Endothelial cell of umbilical vein (primary cell): ENCODE data around the gene OPN1SW. TPM values are rescaled to one million over a fixed set of nuclear protein-coding genes. Genes with fewer than 3 reads are reported as not detected.

Experiments used
- BruUV-seq: library from RNA; stranded (reverse); fragments of 400-500 nt; replicated peaks from 2 replicates; lab custom pipeline; 2021; lab: Mats Ljungman, UMichigan
- CTCF ChIA-PET: fragments of 300-600, 350-600 bp; sonication (Branson Sonifier 250); formaldehyde crosslinking; loops from one replicate; lab custom pipeline; 2021; ENCODE audit warnings: antibody characterized with exemption, inconsistent platforms; lab: Charles Lee
- POLR2A ChIA-PET: fragments of 300-600, 350-600 bp; sonication (Branson Sonifier 250); formaldehyde crosslinking; loops from one replicate; lab custom pipeline; 2021; ENCODE audit warnings: antibody characterized with exemption, inconsistent platforms; lab: Charles Lee
- DNase-seq: peaks from one replicate; pipeline ENCODE4 v3.0.0-alpha.2; 2011; ENCODE audit warnings: low read depth, low spot score
- FAIRE-seq: peaks from 2 replicates; lab custom pipeline; 2011; peaks lifted over from hg19 to GRCh38; lab: Jason Lieb, UNC
- H2AFZ ChIP-seq: 2 replicates; pipeline ENCODE4 v1.6.0; 2012; ENCODE audit warnings: low read depth, low read length, control low read depth, inconsistent platforms
- H3K27ac ChIP-seq: 2 replicates; pipeline ENCODE4 v1.5.1; 2011; ENCODE audit warnings: low read depth, mild to moderate bottlenecking, control low read depth, low read length, moderate library complexity; ENCODE audit not compliant: insufficient read depth
- H3K27me3 ChIP-seq, 2 experiments: 2 replicates each; pipeline versions ENCODE4 v1.6.0 to v1.6.1; 2011; ENCODE audit warnings: low read length in 2 of 2, mixed read lengths in 1 of 2; ENCODE audit not compliant: control insufficient read depth in 2 of 2, insufficient read depth in 2 of 2
- H3K36me3 ChIP-seq, 2 experiments: 2 replicates in 1 of 2; 3 replicates in 1 of 2; pipeline ENCODE4 v1.5.1; 2011; ENCODE audit warnings: low read length in 2 of 2, mild to moderate bottlenecking in 1 of 2, moderate library complexity in 1 of 2; ENCODE audit not compliant: control insufficient read depth in 2 of 2, insufficient read depth in 2 of 2; ENCODE audit errors: extremely low read depth in 1 of 2
- H3K4me1 ChIP-seq: 3 replicates; pipeline ENCODE4 v1.5.1; 2011; ENCODE audit warnings: mild to moderate bottlenecking, low read length; ENCODE audit not compliant: control insufficient read depth, insufficient read depth; ENCODE audit errors: extremely low read depth
- H3K4me2 ChIP-seq: 2 replicates; pipeline ENCODE4 v1.6.1; 2011; ENCODE audit warnings: low read length, control low read depth, mixed read lengths; ENCODE audit not compliant: insufficient read depth
- H3K4me3 ChIP-seq, 3 experiments: fragments of 200-600 bp in 1 of 3; sonication (generic), shearing (Covaris generic) in 1 of 3; replicated peaks in 1 of 3; 2 replicates each; pipeline ENCODE4 v1.5.1; 2011 to 2016; ENCODE audit warnings: control low read depth in 3 of 3, low read length in 3 of 3, mild to moderate bottlenecking in 2 of 3, inconsistent platforms in 1 of 3, low read depth in 1 of 3, moderate library complexity in 1 of 3; ENCODE audit not compliant: insufficient read depth in 1 of 3
- H3K79me2 ChIP-seq: 2 replicates; pipeline ENCODE4 v1.6.0; 2012; ENCODE audit warnings: low read length, inconsistent platforms; ENCODE audit not compliant: control insufficient read depth, insufficient read depth
- H3K9ac ChIP-seq: replicated peaks from 2 replicates; pipeline ENCODE3; 2011; ENCODE audit warnings: low read length, control low read depth; ENCODE audit not compliant: insufficient read depth; ENCODE audit errors: extremely low read depth
- H3K9me1 ChIP-seq: replicated peaks from 3 replicates; pipeline ENCODE4 v1.6.0; 2011; ENCODE audit warnings: mild to moderate bottlenecking, low read length; ENCODE audit not compliant: control insufficient read depth, insufficient read depth; ENCODE audit errors: extremely low read depth
- H3K9me3 ChIP-seq: replicated peaks from 2 replicates; pipeline ENCODE4 v1.5.1; 2012; ENCODE audit warnings: low read length, inconsistent platforms; ENCODE audit not compliant: control insufficient read depth, insufficient read depth
- H4K20me1 ChIP-seq: replicated peaks from 2 replicates; pipeline ENCODE3; 2011; ENCODE audit warnings: mild to moderate bottlenecking, low read length; ENCODE audit not compliant: control insufficient read depth, insufficient read depth; ENCODE audit errors: extremely low read depth
- CTCF ChIP-seq, 2 donors: IDR thresholded peaks; 1 replicate in 1 of 2; 2 replicates in 1 of 2; pipeline ENCODE4 v1.5.1; 2011; ENCODE audit warnings: low read length in 2 of 2, mild to moderate bottlenecking in 2 of 2, moderate library complexity in 2 of 2, control low read depth in 1 of 2, inconsistent platforms in 1 of 2, low read depth in 1 of 2; ENCODE audit not compliant: insufficient read depth in 1 of 2; ENCODE audit errors: extremely low read depth in 1 of 2
- EZH2 ChIP-seq: IDR thresholded peaks from 2 replicates; pipeline ENCODE4 v1.6.1; 2012; ENCODE audit warnings: borderline replicate concordance, low read depth, mild to moderate bottlenecking, moderate library complexity, low read length, inconsistent platforms; ENCODE audit not compliant: severe bottlenecking
- FOS ChIP-seq: IDR thresholded peaks from 2 replicates; pipeline ENCODE4 v1.6.1; 2011; ENCODE audit warnings: mild to moderate bottlenecking, low read length, moderate library complexity, borderline replicate concordance; ENCODE audit not compliant: insufficient read depth
- GATA2 ChIP-seq: IDR thresholded peaks from 2 replicates; pipeline ENCODE4 v1.7.0; 2011; ENCODE audit warnings: low read depth, mild to moderate bottlenecking, moderate library complexity, mixed read lengths, low read length; ENCODE audit not compliant: insufficient read length, insufficient read depth
- JUN ChIP-seq: IDR thresholded peaks from 2 replicates; pipeline ENCODE4 v1.6.1; 2011; ENCODE audit warnings: borderline replicate concordance, low read depth; ENCODE audit not compliant: insufficient read length, insufficient read depth
- MYC ChIP-seq: IDR thresholded peaks from one replicate; pipeline ENCODE4 v1.6.1; 2011; ENCODE audit warnings: mild to moderate bottlenecking, low read depth, low read length
- POLR2A ChIP-seq: IDR thresholded peaks from 2 replicates; pipeline ENCODE4 v1.6.1; 2012; ENCODE audit warnings: low read depth, mild to moderate bottlenecking, control low read depth, low read length
- POLR2AphosphoS5 ChIP-seq: IDR thresholded peaks from 2 replicates; pipeline ENCODE4 v1.6.1; 2012; ENCODE audit warnings: low read depth, mild to moderate bottlenecking, control low read depth, low read length, moderate library complexity; ENCODE audit not compliant: insufficient read depth
- dilution Hi-C: fragments of 300-500 bp; cut with MboI; formaldehyde crosslinking; loops from one replicate; pipeline ENCODE4 v1.15.0; 2019; ENCODE audit warnings: low sequenced_read_pairs; ENCODE audit not compliant: extremely low pct_ligation_motif_present
- intact Hi-C: fragments of 100-400 bp; cut with micrococcal nuclease; formaldehyde crosslinking; loops from one replicate; pipeline ENCODE4 v1.10.0; 2022
- polyA plus RNA-seq, 4 experiments: library from polyadenylated mRNA; depleted of rRNA in 3 of 4; stranded (reverse) in 3 of 4; unstranded in 1 of 4; fragments of >200 nt; gene quantifications; 2 replicates each; pipeline versions ENCODE4 v1.2.1 to v1.2.3, GENCODE V29; 2011 to 2012; ENCODE audit warnings: missing spikeins in 1 of 4
- total RNA-seq: library from RNA; stranded (reverse); gene quantifications from 2 replicates; pipeline ENCODE4 v1.2.3, GENCODE V29; 2021
- TF ChIP-seq, protein P1 (sequence below): IDR thresholded peaks from 2 replicates; pipeline ENCODE4 v1.6.1; 2011; ENCODE audit not compliant: insufficient read depth, insufficient read length

Gene OPN1SW
- total and polyA plus RNA-seq, 2 donors (not counting 3 experiments of a cell fraction or from before 2014, with no cell fraction given), result not detected

- DNase-seq (no peak), FAIRE-seq (no peak)
- BruUV-seq, result no TSS peak
- no peak overlapping the region for H3K27ac ChIP-seq
- no peaks in the 10 kb centered on the region for H4K20me1 ChIP-seq
- ChIA-PET POLR2A (interaction anchor here (1.6 kb wide), 1 partner anchor 12 kb away, joined by 4 read pairs; the partner anchor contains the start of gene CALU), CTCF (interaction anchor here (0.7 to 2.3 kb wide), 3 partner anchors 8 to 118 kb away, joined by 3 to 9 read pairs (median 3); no protein-coding TSS in a partner anchor)
- no peaks in the 10 kb centered on the region for H3K9me3 ChIP-seq
- H3K9me1 ChIP-seq, result no peaks in the 10 kb centered on the region
- dilution Hi-C loops (no loop called here), intact Hi-C loops (no loop called here)
- no peak for TF ChIP-seq CTCF (IDR thresholded peaks at IDR 0.05; ENCODE audit: extremely low read depth in 1 of 2, insufficient read depth in 1 of 2, low read depth in 1 of 2, low read length in 2 of 2)
- TF ChIP-seq POLR2A, result no peak
- TF ChIP-seq POLR2AphosphoS5, result no peak
- no peak for TF ChIP-seq MYC
- H2AFZ ChIP-seq, result no peak overlapping the region
- H3K36me3 ChIP-seq, result no peaks in the 10 kb centered on the region
- H3K4me1 ChIP-seq, result no peaks in the 10 kb centered on the region
- peaks cover 16 to 20% of the 10 kb centered on the region in 2 experiments for H3K27me3 ChIP-seq
- H3K79me2 ChIP-seq, result no peaks in the 10 kb centered on the region
- no peak overlapping the region for H3K9ac ChIP-seq
- no peak overlapping the region for H3K4me3 ChIP-seq
- H3K4me2 ChIP-seq, result no peak overlapping the region
These were observed 48.9 kb downstream of the OPN1SW start for GRCh38 chr7:128726737-128727072.

DNA sequence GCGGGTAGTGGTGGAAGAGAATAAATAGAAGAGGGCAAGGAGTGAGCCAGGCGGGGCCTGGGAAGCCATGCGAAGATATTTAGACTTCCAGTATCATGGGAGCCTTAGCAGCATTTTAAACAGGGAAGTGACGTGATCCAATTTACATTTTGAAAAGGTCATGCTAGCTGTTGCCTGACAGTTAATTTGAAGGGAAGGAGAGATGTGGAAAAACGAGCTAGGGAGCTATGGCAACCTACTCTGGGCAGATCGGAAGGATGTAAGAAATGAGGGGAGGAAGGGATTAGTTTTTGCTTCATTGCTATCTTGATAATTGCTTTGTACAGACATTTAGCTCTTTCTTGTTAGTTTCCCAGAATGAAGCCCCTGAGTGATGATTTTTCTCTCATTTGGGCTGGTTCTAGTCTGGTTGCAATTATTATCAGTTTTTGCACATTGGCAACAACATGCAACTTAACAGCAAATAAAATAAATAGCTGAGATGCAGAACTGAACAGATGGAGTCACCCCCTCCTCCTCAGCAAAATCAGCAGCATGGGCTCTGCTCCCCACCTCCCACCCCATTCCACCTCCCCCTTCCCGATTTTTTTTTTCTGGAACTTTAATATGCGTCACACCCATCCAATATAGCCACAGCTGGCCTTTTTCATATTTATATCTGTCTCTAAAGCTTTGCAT lies 49.4 kb downstream of the OPN1SW start:
- no peaks in the 10 kb centered on the region for H3K4me1 ChIP-seq
- no peaks in the 10 kb centered on the region for H4K20me1 ChIP-seq
- peaks cover 18 to 20% of the 10 kb centered on the region in 2 experiments for H3K27me3 ChIP-seq
- TF ChIP-seq MYC (no peak), CTCF (IDR thresholded peaks at IDR 0.05; ENCODE audit: extremely low read depth in 1 of 2, insufficient read depth in 1 of 2, low read depth in 1 of 2, low read length in 2 of 2) (no peak), FOS (no peak), POLR2A (no peak), EZH2 (no peak), POLR2AphosphoS5 (no peak), JUN (no peak), GATA2 (no peak)
- TF ChIP-seq, protein P1, sequence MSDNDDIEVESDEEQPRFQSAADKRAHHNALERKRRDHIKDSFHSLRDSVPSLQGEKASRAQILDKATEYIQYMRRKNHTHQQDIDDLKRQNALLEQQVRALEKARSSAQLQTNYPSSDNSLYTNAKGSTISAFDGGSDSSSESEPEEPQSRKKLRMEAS, result no peak
- BruUV-seq, result no TSS peak
- H2AFZ ChIP-seq, result no peak overlapping the region
- ChIA-PET POLR2A (interaction anchor here (1.6 kb wide), 1 partner anchor 13 kb away, joined by 4 read pairs; the partner anchor contains the start of gene CALU), CTCF (interaction anchor here (0.7 to 2.3 kb wide), 5 partner anchors 9 to 157 kb away, joined by 3 to 9 read pairs (median 4); no protein-coding TSS in a partner anchor)
- H3K27ac ChIP-seq, result no peak overlapping the region
- no peaks in the 10 kb centered on the region for H3K9me3 ChIP-seq
- no peaks in the 10 kb centered on the region for H3K36me3 ChIP-seq
- no peak overlapping the region for H3K4me2 ChIP-seq
- H3K9ac ChIP-seq, result no peak overlapping the region
- FAIRE-seq (no peak), DNase-seq (no peak)
- H3K79me2 ChIP-seq, result no peaks in the 10 kb centered on the region
- no peak overlapping the region for H3K4me3 ChIP-seq
- intact Hi-C loops (no loop called here), dilution Hi-C loops (no loop called here)
- H3K9me1 ChIP-seq, result no peaks in the 10 kb centered on the region
